Common myeloid progenitor, CD34-positive (primary cell): Measurements from ENCODE around the gene DNAH8.

Experiments
- CTCF ChIA-PET: fragments of 350-600 bp; sonication (Branson Sonifier 250); formaldehyde crosslinking; loops from one replicate; lab custom pipeline; 2021; ENCODE audit warnings: antibody characterized with exemption; lab: Charles Lee
- POLR2A ChIA-PET: fragments of 350-600 bp; sonication (Branson Sonifier 250); formaldehyde crosslinking; loops from one replicate; lab custom pipeline; 2021; ENCODE audit warnings: antibody characterized with exemption; lab: Charles Lee
- DNase-seq, 3 donors: peaks; one replicate each; pipeline versions ENCODE4 v3.0.0 to v3.0.0-alpha.2; 2013
- H3K27ac ChIP-seq, 2 experiments: 1 replicate in 1 of 2; 2 replicates in 1 of 2; pipeline ENCODE4 v1.7.0; 2013; ENCODE audit warnings: inconsistent platforms in 2 of 2, low read length in 2 of 2, mild to moderate bottlenecking in 2 of 2, low read depth in 1 of 2, moderate library complexity in 1 of 2; ENCODE audit not compliant: severe bottlenecking in 2 of 2, insufficient read depth in 1 of 2, poor library complexity in 1 of 2
- H3K27me3 ChIP-seq, 5 experiments: replicated peaks in 2 of 5; 1 replicate in 3 of 5; 2 replicates in 2 of 5; pipeline versions ENCODE4 v1.6.1 to v1.7.0; 2013; ENCODE audit warnings: low read length in 4 of 5, mild to moderate bottlenecking in 2 of 5, moderate library complexity in 2 of 5, inconsistent platforms in 1 of 5; ENCODE audit not compliant: insufficient read depth in 5 of 5, control insufficient read depth in 4 of 5
- H3K36me3 ChIP-seq, 4 experiments: 1 replicate in 2 of 4; 2 replicates in 2 of 4; pipeline versions ENCODE4 v1.6.1 to v1.7.0; 2013; ENCODE audit warnings: low read length in 3 of 4, control low read depth in 1 of 4, mild to moderate bottlenecking in 1 of 4; ENCODE audit not compliant: control insufficient read depth in 4 of 4, insufficient read depth in 4 of 4
- H3K4me1 ChIP-seq, 4 experiments: 1 replicate in 3 of 4; 2 replicates in 1 of 4; pipeline versions ENCODE4 v1.6.1 to v1.7.1; 2013; ENCODE audit warnings: low read length in 3 of 4, mild to moderate bottlenecking in 3 of 4, control low read depth in 1 of 4, inconsistent platforms in 1 of 4, moderate library complexity in 1 of 4; ENCODE audit not compliant: control insufficient read depth in 4 of 4, insufficient read depth in 4 of 4; ENCODE audit errors: control extremely low read depth in 1 of 4
- H3K4me3 ChIP-seq, 7 experiments: 1 replicate in 4 of 7; 2 replicates in 3 of 7; pipeline versions ENCODE4 v1.5.1 to v1.7.0; 2013; ENCODE audit warnings: mild to moderate bottlenecking in 7 of 7, low read length in 6 of 7, moderate library complexity in 6 of 7, inconsistent platforms in 2 of 7, low read depth in 2 of 7, control low read depth in 1 of 7; ENCODE audit not compliant: insufficient read depth in 4 of 7, control insufficient read depth in 1 of 7; ENCODE audit errors: extremely low read depth in 1 of 7
- H3K9me3 ChIP-seq, 5 experiments: 1 replicate in 4 of 5; 2 replicates in 1 of 5; pipeline versions ENCODE4 v1.6.1 to v1.7.1; 2013; ENCODE audit warnings: low read length in 4 of 5, mild to moderate bottlenecking in 2 of 5, inconsistent platforms in 1 of 5, low read depth in 1 of 5, moderate library complexity in 1 of 5; ENCODE audit not compliant: control insufficient read depth in 4 of 5, insufficient read depth in 2 of 5; ENCODE audit errors: control extremely low read depth in 1 of 5
- WGBS: methylation state at CpG from one replicate; pipeline ENCODE4 v1.1.5; 2013; ENCODE audit not compliant: insufficient coverage; 5-methylcytosine and 5-hydroxymethylcytosine counted together

Gene DNAH8

DNA sequence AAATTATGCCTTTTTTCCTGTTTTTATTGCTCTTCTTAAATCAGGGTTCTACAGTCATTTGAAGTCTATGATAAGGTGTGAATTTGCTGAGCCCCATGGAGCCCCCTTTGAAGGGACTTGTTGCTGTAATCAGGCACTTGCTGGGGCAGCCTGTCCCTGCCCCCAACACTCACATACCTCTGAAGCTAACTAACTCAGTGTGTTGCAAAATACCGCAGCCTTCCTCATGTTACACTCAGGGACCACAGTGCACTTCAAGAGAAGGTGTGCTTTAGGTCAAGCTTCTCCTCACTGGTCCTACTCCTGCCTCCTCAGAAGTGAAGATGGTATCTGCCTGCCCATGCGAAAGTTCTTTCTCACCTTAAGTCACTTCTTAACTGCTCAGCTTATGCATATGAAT, 267.4 kb downstream of the DNAH8 start:
- CTCF ChIA-PET: interaction anchor here (0.9 to 1.9 kb wide), 2 partner anchors 11 to 15 kb away, joined by 4 to 5 read pairs; no protein-coding TSS in a partner anchor
- Histone ChIP-seq H3K4me3 (no peak overlapping the region), H3K4me1 (no peaks in the 10 kb centered on the region), H3K36me3 (no peaks in the 10 kb centered on the region), H3K9me3 (no peaks in the 10 kb centered on the region), H3K27ac (no peak overlapping the region), H3K27me3 (peaks cover 4 to 44% (median 12%) of the 10 kb centered on the region in 5 experiments)
- 42% methylated on average over 1 of the region's 2 CpGs for WGBS
- no peak for DNase-seq
- POLR2A ChIA-PET: no interaction called here

DNA sequence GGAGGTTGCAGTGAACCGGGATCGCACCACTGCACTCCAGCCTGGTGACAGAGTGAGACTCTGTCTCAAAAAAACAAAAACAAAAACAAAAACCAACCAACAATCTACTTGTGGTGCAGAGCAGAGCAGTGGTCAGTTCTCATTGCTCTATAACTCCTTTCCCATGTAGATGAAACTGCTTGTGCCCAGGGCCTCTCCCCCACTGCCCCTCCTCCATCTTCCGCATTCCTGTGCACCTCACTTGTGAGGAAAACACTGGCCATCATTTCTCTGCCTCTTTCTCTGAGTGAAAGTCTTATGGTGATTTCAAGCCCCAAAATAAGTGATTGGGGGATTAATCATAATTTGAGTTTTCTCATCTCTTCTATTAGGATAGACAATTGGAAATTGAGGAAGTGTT, 269.6 kb downstream of the DNAH8 start:
- Histone ChIP-seq H3K27me3 (peaks cover 8 to 51% (median 12%) of the 10 kb centered on the region in 5 experiments), H3K4me3 (no peak overlapping the region), H3K27ac (no peak overlapping the region), H3K9me3 (no peaks in the 10 kb centered on the region), H3K4me1 (no peaks in the 10 kb centered on the region), H3K36me3 (no peaks in the 10 kb centered on the region)
- DNase-seq: no peak
- CTCF ChIA-PET: interaction anchor here (1.3 kb wide), 1 partner anchor 117 kb away, joined by 3 read pairs; no protein-coding TSS in a partner anchor
- POLR2A ChIA-PET: no interaction called here
- WGBS: 100% methylated on average over 2 of the region's 3 CpGs

DNA sequence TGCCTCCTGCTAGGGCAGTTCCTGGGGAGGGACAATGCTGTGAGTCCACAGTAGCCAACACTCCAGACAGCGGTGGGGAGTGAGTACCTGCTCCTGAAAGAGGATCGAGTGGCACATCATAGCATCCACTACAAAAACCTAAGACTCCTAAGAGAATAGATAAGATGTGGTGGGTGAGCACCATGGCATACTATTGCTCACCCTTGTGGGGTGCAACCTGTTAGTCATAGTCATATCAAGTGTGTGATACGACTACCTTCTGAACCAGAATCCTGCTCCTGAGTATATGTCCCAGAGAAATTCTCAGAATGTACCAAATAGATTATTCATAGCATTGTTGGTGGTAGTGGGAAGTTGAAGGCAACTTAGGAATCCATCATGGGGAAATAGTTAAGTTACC, 270.7 kb downstream of the DNAH8 start:
- 100% methylated on average over 1 of the region's 3 CpGs for WGBS
- H3K4me1 ChIP-seq: no peaks in the 10 kb centered on the region

DNA sequence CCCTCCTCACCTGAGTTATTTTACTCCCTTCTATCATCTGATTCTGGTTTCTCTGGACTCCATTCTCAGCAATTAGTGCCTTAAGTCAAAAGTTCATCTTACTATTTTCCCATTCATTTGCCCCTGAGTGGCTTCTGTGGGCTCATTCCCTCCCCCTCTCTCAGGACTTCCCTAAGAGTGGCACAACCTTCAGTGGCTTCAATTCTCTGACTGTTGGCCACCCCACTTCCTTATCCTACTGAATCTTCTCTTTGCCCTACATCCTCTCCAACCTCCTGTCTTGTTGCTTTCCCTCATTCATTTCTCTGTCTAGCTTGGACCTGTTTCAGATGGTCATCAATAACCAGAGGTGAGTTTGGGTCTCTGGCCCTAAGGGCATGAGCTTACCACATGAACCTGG, 272.4 kb downstream of the DNAH8 start:
- ChIA-PET POLR2A (no interaction called here), CTCF (interaction anchor here (0.9 to 2.9 kb wide), 3 partner anchors 9 to 171 kb away, joined by 3 to 14 read pairs (median 4); no protein-coding TSS in a partner anchor)
- Histone ChIP-seq H3K27ac (no peak overlapping the region), H3K4me1 (no peaks in the 10 kb centered on the region), H3K27me3 (peaks cover 7 to 37% (median 18%) of the 10 kb centered on the region in 5 experiments), H3K4me3 (no peak overlapping the region), H3K36me3 (no peaks in the 10 kb centered on the region), H3K9me3 (no peaks in the 10 kb centered on the region)
- DNase-seq: no peak

More for the DNA sequence above, 270.7 kb downstream of the DNAH8 start:
- Histone ChIP-seq H3K9me3 (no peaks in the 10 kb centered on the region), H3K27me3 (peaks cover 7 to 44% (median 15%) of the 10 kb centered on the region in 5 experiments), H3K27ac (no peak overlapping the region), H3K36me3 (no peaks in the 10 kb centered on the region), H3K4me3 (no peak overlapping the region)
- CTCF ChIA-PET: interaction anchor here (0.6 to 1.3 kb wide), 2 partner anchors 42 to 116 kb away, joined by 3 read pairs; no protein-coding TSS in a partner anchor
- DNase-seq: no peak
- POLR2A ChIA-PET: no interaction called here

DNA sequence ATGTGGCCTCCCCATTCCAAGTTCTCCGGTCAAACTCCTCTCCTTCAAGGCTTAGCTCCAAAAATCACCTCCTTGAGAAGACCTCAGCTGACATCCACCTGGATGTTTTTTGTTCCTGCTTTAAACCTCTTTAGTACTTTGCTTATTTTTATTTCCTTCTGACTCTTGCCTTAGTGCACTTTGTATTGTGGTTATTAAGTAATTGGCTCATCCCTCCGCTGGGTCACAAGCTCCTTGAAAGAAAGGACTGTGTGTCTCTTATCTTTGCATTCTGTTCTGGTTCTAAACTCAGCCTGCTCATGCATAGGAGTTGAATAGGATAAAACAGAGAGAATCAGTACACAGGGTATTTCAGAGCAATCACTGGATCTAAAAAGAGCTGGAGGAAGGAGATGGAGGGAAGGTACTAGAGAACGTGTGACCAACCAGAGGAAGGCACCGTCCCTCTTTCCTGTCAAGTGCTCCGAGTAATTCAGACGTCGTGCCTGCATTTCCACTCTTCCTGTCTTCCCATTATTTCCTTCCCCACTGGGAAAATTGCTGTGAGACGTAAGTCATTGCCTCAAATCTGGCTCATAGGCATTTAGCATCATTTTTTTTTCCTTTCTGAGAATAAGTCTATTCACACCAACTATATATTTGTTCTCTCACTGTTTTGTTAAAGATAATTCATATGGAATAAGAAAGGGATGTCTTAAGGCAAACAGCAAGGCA, 273.8 kb downstream of the DNAH8 start:
- ChIA-PET POLR2A (no interaction called here), CTCF (interaction anchor here (1.4 to 2.9 kb wide), 2 partner anchors 8 to 15 kb away, joined by 4 to 14 read pairs; no protein-coding TSS in a partner anchor)
- H3K4me1 ChIP-seq: no peaks in the 10 kb centered on the region
- H3K9me3 ChIP-seq: no peaks in the 10 kb centered on the region
- DNase-seq: no peak
- H3K27me3 ChIP-seq: peaks cover 7 to 33% (median 18%) of the 10 kb centered on the region in 5 experiments
- H3K4me3 ChIP-seq: no peak overlapping the region
- 41% methylated on average over 7 of the region's 8 CpGs for WGBS
- H3K27ac ChIP-seq: no peak overlapping the region
- no peaks in the 10 kb centered on the region for H3K36me3 ChIP-seq

DNA sequence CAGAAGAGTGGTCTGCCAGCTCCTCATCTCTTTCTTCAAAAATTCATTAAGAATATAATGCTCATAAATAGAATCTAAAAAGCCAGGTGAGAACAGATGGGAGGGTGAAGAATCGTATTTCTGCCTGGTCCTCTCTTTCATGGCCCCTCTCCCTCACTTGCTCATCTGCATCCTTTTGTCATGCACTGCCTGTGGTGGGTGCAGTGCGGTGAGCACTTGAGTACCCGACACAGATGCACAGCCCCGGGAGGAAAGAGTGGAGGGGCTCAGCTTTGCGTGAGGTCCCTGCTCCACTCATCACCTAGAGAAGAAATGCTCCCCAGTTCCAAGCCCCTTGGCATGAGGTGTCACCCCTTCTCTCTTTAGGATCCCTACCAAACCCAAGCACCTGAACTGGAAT, 275.4 kb downstream of the DNAH8 start:
- no peaks in the 10 kb centered on the region for H3K9me3 ChIP-seq
- ChIA-PET CTCF (no interaction called here), POLR2A (no interaction called here)
- no peaks in the 10 kb centered on the region for H3K36me3 ChIP-seq
- 60% methylated on average over 5 of the region's 5 CpGs for WGBS
- peaks cover 7 to 33% (median 16%) of the 10 kb centered on the region in 5 experiments for H3K27me3 ChIP-seq
- no peak overlapping the region for H3K4me3 ChIP-seq
- H3K4me1 ChIP-seq: no peaks in the 10 kb centered on the region
- DNase-seq: no peak
- no peak overlapping the region for H3K27ac ChIP-seq

DNA sequence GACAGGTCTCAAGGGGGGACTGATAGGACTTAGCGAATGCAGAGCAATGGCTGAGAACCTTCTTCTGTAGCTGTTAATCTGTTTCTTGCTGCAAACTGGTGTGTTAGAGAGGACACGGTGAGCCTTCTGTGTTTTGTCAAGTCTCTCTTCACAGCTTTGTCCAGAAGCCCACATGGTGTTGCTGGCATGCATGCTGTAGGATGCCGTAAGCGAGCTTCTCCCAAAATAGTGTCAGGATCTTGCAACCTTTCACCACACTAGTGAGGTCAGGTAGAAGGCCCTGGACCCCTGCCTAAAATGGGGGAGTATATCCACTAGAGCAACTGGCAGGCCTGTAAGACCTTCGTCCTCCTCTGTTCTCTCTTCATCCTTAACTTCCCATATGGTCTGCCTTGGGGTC, 281.6 kb downstream of the DNAH8 start:
- Histone ChIP-seq H3K4me3 (no peak overlapping the region), H3K27me3 (peaks cover 9 to 39% (median 12%) of the 10 kb centered on the region in 5 experiments), H3K9me3 (no peaks in the 10 kb centered on the region), H3K27ac (no peak overlapping the region), H3K4me1 (no peaks in the 10 kb centered on the region), H3K36me3 (no peaks in the 10 kb centered on the region)
- CTCF ChIA-PET: interaction anchor here (0.8 to 4.6 kb wide), 30 partner anchors 9 to 343 kb away, joined by 3 to 51 read pairs (median 5); no protein-coding TSS in a partner anchor
- no peak for DNase-seq
- POLR2A ChIA-PET: interaction anchor here (0.8 kb wide), 1 partner anchor 309 kb away, joined by 3 read pairs; no protein-coding TSS in a partner anchor
- WGBS: 78% methylated on average over 4 of the region's 5 CpGs
